ENCODE data around the gene ITGAD. TPM values are rescaled to one million over a fixed set of nuclear protein-coding genes. Genes with fewer than 3 reads are reported as not detected.

ITGAD gene
- total and polyA plus RNA-seq, 2 of the 13 experiments (the other 11 are each of a cell fraction or from before 2014, with no cell fraction given) = not detected

- TF ChIP-seq ZNF275 (CRISPR knock-in tag; IDR thresholded peaks at IDR 0.05; ENCODE audit: borderline replicate concordance) = peak; percentile 82
- no peak; the same call in 1 of the 2 replicates for TF ChIP-seq RFXANK (CRISPR knock-in tag; IDR thresholded peaks at IDR 0.05)
- no peak for TF ChIP-seq ZBTB1 (CRISPR knock-in tag; IDR thresholded peaks at IDR 0.05; ENCODE audit: borderline replicate concordance)
- peak; percentile 82 for TF ChIP-seq ZNF205 (CRISPR knock-in tag; IDR thresholded peaks at IDR 0.05)
- peak; percentile 90 for TF ChIP-seq ZNF501 (CRISPR knock-in tag; IDR thresholded peaks at IDR 0.05)
- no peak for TF ChIP-seq FOXK2 (IDR thresholded peaks at IDR 0.05)
- TF ChIP-seq ZNF549 (CRISPR knock-in tag; IDR thresholded peaks at IDR 0.05) = 0 out of 2 replicates have a peak, but pooled peaks have one; percentile 22
- peak; percentile 66 for TF ChIP-seq GATAD2A (CRISPR knock-in tag; IDR thresholded peaks at IDR 0.05)
- TF ChIP-seq ZNF3 (CRISPR knock-in tag; IDR thresholded peaks at IDR 0.05) = no peak
- TF ChIP-seq ZNF10 (CRISPR knock-in tag; IDR thresholded peaks at IDR 0.05; ENCODE audit: borderline replicate concordance, low read depth) = no peak
- no peak for TF ChIP-seq ZMYM2 (CRISPR knock-in tag; IDR thresholded peaks at IDR 0.05)
- no peak for TF ChIP-seq ADNP (CRISPR knock-in tag; IDR thresholded peaks at IDR 0.05)
- peak; percentile 81; the same call in 1 of the 2 replicates for TF ChIP-seq RFXAP (CRISPR knock-in tag; IDR thresholded peaks at IDR 0.05; ENCODE audit: borderline replicate concordance)
- peak; percentile 95 for TF ChIP-seq POLR2G (IDR thresholded peaks at IDR 0.05; ENCODE audit: low read depth, low read length)
- peak; percentile 9 for TF ChIP-seq ATF7-NPFF (CRISPR knock-in tag; IDR thresholded peaks at IDR 0.05; ENCODE audit: low read depth)
- TF ChIP-seq KDM4B (CRISPR knock-in tag; IDR thresholded peaks at IDR 0.05) = peak; percentile 89
- peak; percentile 84 for TF ChIP-seq GTF3A (CRISPR knock-in tag; conservative IDR thresholded peaks at IDR 0.05)
- TF ChIP-seq NFATC3 (CRISPR knock-in tag; IDR thresholded peaks at IDR 0.05) = peak; percentile 69; the same call in 1 of the 2 replicates
- 0 out of 2 replicates have a peak, but pooled peaks have one; percentile 82 for TF ChIP-seq ZNF350 (CRISPR knock-in tag; IDR thresholded peaks at IDR 0.05; ENCODE audit: borderline replicate concordance, low read depth)
- peak; percentile 9 for TF ChIP-seq ZBTB10 (CRISPR knock-in tag; IDR thresholded peaks at IDR 0.05; ENCODE audit: borderline replicate concordance)
- TF ChIP-seq HOXA3 (CRISPR knock-in tag; IDR thresholded peaks at IDR 0.05) = peak; percentile 100
- peak; percentile 56 for TF ChIP-seq NFYC (CRISPR knock-in tag; IDR thresholded peaks at IDR 0.05)
- no peak for TF ChIP-seq HOMEZ (CRISPR knock-in tag; IDR thresholded peaks at IDR 0.05; ENCODE audit: low read depth)
- peak; percentile 93 for TF ChIP-seq PHF20 (CRISPR knock-in tag; IDR thresholded peaks at IDR 0.05)
- peak; percentile 98 for TF ChIP-seq SMAD9 (CRISPR knock-in tag; IDR thresholded peaks at IDR 0.05)
- TF ChIP-seq ZNF784 (CRISPR knock-in tag; IDR thresholded peaks at IDR 0.05; ENCODE audit: borderline replicate concordance) = peak; percentile 92; the same call in 1 of the 2 replicates
Observed at GRCh38 chr16:31458844-31459686, 65.9 kb downstream of the ITGAD start, which contains the start of gene ARMC5 (continued).

Data from HepG2 (cell line).